B cell (primary cell): ENCODE measurements around the gene URB1. TPM values are rescaled to one million over a fixed set of nuclear protein-coding genes. Genes with fewer than 3 reads are reported as not detected.

Experiments used
- ATAC-seq: fragments of 200-7000 bp; cut with Tn5 transposase; one replicate; pipeline ENCODE4 v1.10.0; 2021; ENCODE audit warnings: low read depth, mild to moderate bottlenecking, moderate number of reproducible peaks, moderate library complexity
- CTCF ChIA-PET: fragments of 350-600 bp; sonication (Branson Sonifier 250); formaldehyde crosslinking; loops from one replicate; lab custom pipeline; 2021; ENCODE audit warnings: antibody characterized with exemption, inconsistent platforms; lab: Charles Lee
- POLR2A ChIA-PET: fragments of 350-600 bp; sonication (Branson Sonifier 250); formaldehyde crosslinking; loops from one replicate; lab custom pipeline; 2021; ENCODE audit warnings: antibody characterized with exemption; lab: Charles Lee
- DNase-seq: peaks from one replicate; pipeline ENCODE4 v3.0.0; 2013
- H2AFZ ChIP-seq: 2 replicates; pipeline ENCODE4 v1.6.1; 2012; ENCODE audit warnings: mild to moderate bottlenecking, low read depth, low read length; ENCODE audit not compliant: insufficient read depth, poor library complexity, severe bottlenecking
- H3K27ac ChIP-seq, 2 donors: 1 replicate in 1 of 2; 2 replicates in 1 of 2; pipeline ENCODE4 v1.5.1; 2012 to 2013; ENCODE audit warnings: low read length in 2 of 2, mild to moderate bottlenecking in 2 of 2, moderate library complexity in 1 of 2
- H3K27me3 ChIP-seq, 4 experiments: fragments of 200-600 bp in 1 of 4; sonication (generic) in 1 of 4; replicated peaks in 1 of 4; 1 replicate in 2 of 4; 2 replicates in 2 of 4; pipeline versions ENCODE4 v1.6.1 to v1.7.0; 2013 to 2016; ENCODE audit warnings: low read length in 3 of 4, mild to moderate bottlenecking in 2 of 4, mixed read lengths in 1 of 4, moderate library complexity in 1 of 4; ENCODE audit not compliant: insufficient read depth in 4 of 4, control insufficient read depth in 3 of 4; ENCODE audit errors: control extremely low read depth in 1 of 4
- H3K36me3 ChIP-seq, 2 experiments: replicated peaks in 1 of 2; 1 replicate in 1 of 2; 2 replicates in 1 of 2; pipeline versions ENCODE4 v1.6.1 to v1.7.1; 2013; ENCODE audit warnings: low read length in 1 of 2; ENCODE audit not compliant: insufficient read depth in 2 of 2, control insufficient read depth in 1 of 2; ENCODE audit errors: control extremely low read depth in 1 of 2, extremely low read depth in 1 of 2
- H3K4me1 ChIP-seq, 2 donors: fragments of 200-600 bp in 1 of 2; sonication (generic) in 1 of 2; 1 replicate in 1 of 2; 2 replicates in 1 of 2; pipeline versions ENCODE4 v1.5.1 to v1.6.1; 2013 to 2017; ENCODE audit warnings: low read length in 2 of 2; ENCODE audit not compliant: control insufficient read depth in 2 of 2, insufficient read depth in 2 of 2
- H3K4me2 ChIP-seq: replicated peaks from 2 replicates; pipeline ENCODE3; 2012; ENCODE audit warnings: mild to moderate bottlenecking, low read depth, low read length; ENCODE audit not compliant: poor library complexity, severe bottlenecking
- H3K4me3 ChIP-seq, 5 experiments: fragments of 200-600 bp in 1 of 5; sonication (generic) in 1 of 5; 1 replicate in 3 of 5; 2 replicates in 2 of 5; pipeline versions ENCODE4 v1.5.1 to v1.7.0; 2011 to 2016; ENCODE audit warnings: low read length in 4 of 5, mild to moderate bottlenecking in 4 of 5, low read depth in 2 of 5, control low read depth in 1 of 5, moderate library complexity in 1 of 5; ENCODE audit not compliant: insufficient read depth in 1 of 5; ENCODE audit errors: control extremely low read depth in 1 of 5, extremely low read depth in 1 of 5
- H3K79me2 ChIP-seq: fragments of 200-600 bp; sonication (generic); one replicate; pipeline ENCODE4 v1.6.0; 2016; ENCODE audit warnings: low read length; ENCODE audit not compliant: control insufficient read depth, insufficient read depth
- H3K9ac ChIP-seq: fragments of 200-600 bp; sonication (generic); 2 replicates; pipeline ENCODE4 v1.6.1; 2017; ENCODE audit warnings: mild to moderate bottlenecking, low read length, moderate library complexity
- H3K9me3 ChIP-seq, 3 donors: one replicate each; pipeline versions ENCODE4 v1.6.1 to v1.7.1; 2013; ENCODE audit warnings: low read length in 2 of 3; ENCODE audit not compliant: control insufficient read depth in 2 of 3, insufficient read depth in 1 of 3; ENCODE audit errors: control extremely low read depth in 1 of 3
- H4K20me1 ChIP-seq: 2 replicates; pipeline ENCODE4 v1.6.0; 2012; ENCODE audit warnings: mild to moderate bottlenecking, low read length; ENCODE audit not compliant: insufficient read depth, control insufficient read depth, poor library complexity, severe bottlenecking
- H3K27ac Mint-ChIP-seq: one replicate; pipeline ENCODE4 v1.8.0; 2021; ENCODE audit warnings: mixed read lengths
- H3K27me3 Mint-ChIP-seq: one replicate; pipeline ENCODE4 v1.8.0; 2021; ENCODE audit warnings: mixed read lengths
- H3K4me1 Mint-ChIP-seq: one replicate; pipeline ENCODE4 v1.8.0; 2021; ENCODE audit warnings: mixed read lengths
- H3K4me3 Mint-ChIP-seq: one replicate; pipeline ENCODE4 v1.8.0; 2021; ENCODE audit warnings: mixed read lengths
- H3K9me3 Mint-ChIP-seq: one replicate; pipeline ENCODE4 v1.8.0; 2022; ENCODE audit warnings: mixed read lengths; ENCODE audit not compliant: insufficient read depth
- EZH2 ChIP-seq: IDR thresholded peaks from 2 replicates; pipeline ENCODE4 v1.6.1; 2012; ENCODE audit warnings: borderline replicate concordance, low read depth, mild to moderate bottlenecking, moderate library complexity, low read length; ENCODE audit not compliant: insufficient read depth, poor library complexity, severe bottlenecking
- WGBS: methylation state at CpG from one replicate; pipeline ENCODE4 v1.1.5; 2013; ENCODE audit warnings: missing lambda C conversion rate; ENCODE audit not compliant: insufficient coverage; 5-methylcytosine and 5-hydroxymethylcytosine counted together
- intact Hi-C: fragments of 100-400 bp; cut with micrococcal nuclease; formaldehyde crosslinking; loops from one replicate; pipeline ENCODE4 v1.10.0; 2022
- polyA plus RNA-seq: library from polyadenylated mRNA; depleted of rRNA; stranded (reverse); fragments of >200 nt; gene quantifications from 2 replicates; pipeline ENCODE4 v1.2.3, GENCODE V29; 2012
- total RNA-seq, 2 donors: library from RNA; stranded (reverse); fragments of 120-200 nt in 1 of 2; gene quantifications; 1 replicate in 1 of 2; 2 replicates in 1 of 2; pipeline versions ENCODE4 v1.2.3 to v1.2.4, GENCODE V29; 2013 to 2022
- TF ChIP-seq, protein P1 (sequence below): fragments of 200-600 bp; IDR thresholded peaks from one replicate; pipeline ENCODE4 v1.8.0; 2022; ENCODE audit warnings: antibody characterized with exemption, mild to moderate bottlenecking

The URB1 gene
- total and polyA plus RNA-seq, 2 donors (not counting 1 experiment from before 2014, with no cell fraction given), result 4.7 to 15.2 TPM

- H3K9ac ChIP-seq, result no peak overlapping the region
- no peak overlapping the region for H3K4me2 ChIP-seq
- Mint-ChIP-seq H3K4me1 (no peaks in the 10 kb centered on the region), H3K27ac (no peak overlapping the region), H3K9me3 (no peaks in the 10 kb centered on the region), H3K27me3 (no peaks in the 10 kb centered on the region), H3K4me3 (no peak overlapping the region)
- H3K4me3 ChIP-seq, result no peak overlapping the region
- CTCF ChIA-PET, result no interaction called here
- DNase-seq (no peak), ATAC-seq (no peak)
- no peaks in the 10 kb centered on the region for H4K20me1 ChIP-seq
- no peaks in the 10 kb centered on the region for H3K79me2 ChIP-seq
- intact Hi-C loops, result no loop called here
- no peak overlapping the region for H2AFZ ChIP-seq
- no peaks in the 10 kb centered on the region for H3K27me3 ChIP-seq
- no peak for TF ChIP-seq EZH2
- POLR2A ChIA-PET, result no interaction called here
- H3K27ac ChIP-seq, result no peak overlapping the region
- WGBS, result 97% methylated on average over 6 of the region's 6 CpGs
- H3K36me3 ChIP-seq, result peaks cover 7 to 90% of the 10 kb centered on the region in 2 experiments
- H3K9me3 ChIP-seq, result no peaks in the 10 kb centered on the region
- H3K4me1 ChIP-seq, result no peaks in the 10 kb centered on the region
Observed at GRCh38 chr21:32320059-32320458, 72.8 kb downstream of the URB1 start.

DNA sequence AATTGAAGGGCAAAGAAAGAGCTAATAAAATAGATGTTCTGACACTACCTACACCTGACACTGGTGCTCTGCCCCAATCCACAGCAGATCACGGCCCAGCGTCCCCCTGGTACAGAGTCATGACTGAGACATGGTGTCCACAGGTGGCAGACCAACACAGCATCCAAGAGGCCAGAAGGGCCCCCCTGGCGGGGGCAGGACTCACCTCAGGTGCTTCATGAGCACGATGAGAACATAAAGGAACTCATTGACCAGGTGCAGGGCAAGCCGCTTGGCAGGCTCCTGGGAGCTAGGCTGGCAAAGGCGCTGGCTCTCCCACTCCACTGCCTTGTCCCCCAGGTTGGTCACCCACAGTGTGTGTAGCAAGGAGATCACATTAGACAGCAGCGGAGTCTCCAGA is 73.8 kb downstream of the URB1 start:
- no peaks in the 10 kb centered on the region for H3K9me3 ChIP-seq
- no peaks in the 10 kb centered on the region for H3K4me1 ChIP-seq
- H3K4me2 ChIP-seq, result no peak overlapping the region
- H3K27me3 ChIP-seq, result no peaks in the 10 kb centered on the region
- POLR2A ChIA-PET, result no interaction called here
- Mint-ChIP-seq H3K4me1 (no peaks in the 10 kb centered on the region), H3K9me3 (no peaks in the 10 kb centered on the region), H3K27ac (no peak overlapping the region), H3K27me3 (no peaks in the 10 kb centered on the region), H3K4me3 (no peak overlapping the region)
- no peak overlapping the region for H3K9ac ChIP-seq
- intact Hi-C loops, result no loop called here
- H3K79me2 ChIP-seq, result no peaks in the 10 kb centered on the region
- CTCF ChIA-PET, result no interaction called here
- H3K36me3 ChIP-seq, result peaks cover 2 to 86% of the 10 kb centered on the region in 2 experiments
- DNase-seq, result no peak
- no peak for TF ChIP-seq EZH2
- TF ChIP-seq, protein P1, sequence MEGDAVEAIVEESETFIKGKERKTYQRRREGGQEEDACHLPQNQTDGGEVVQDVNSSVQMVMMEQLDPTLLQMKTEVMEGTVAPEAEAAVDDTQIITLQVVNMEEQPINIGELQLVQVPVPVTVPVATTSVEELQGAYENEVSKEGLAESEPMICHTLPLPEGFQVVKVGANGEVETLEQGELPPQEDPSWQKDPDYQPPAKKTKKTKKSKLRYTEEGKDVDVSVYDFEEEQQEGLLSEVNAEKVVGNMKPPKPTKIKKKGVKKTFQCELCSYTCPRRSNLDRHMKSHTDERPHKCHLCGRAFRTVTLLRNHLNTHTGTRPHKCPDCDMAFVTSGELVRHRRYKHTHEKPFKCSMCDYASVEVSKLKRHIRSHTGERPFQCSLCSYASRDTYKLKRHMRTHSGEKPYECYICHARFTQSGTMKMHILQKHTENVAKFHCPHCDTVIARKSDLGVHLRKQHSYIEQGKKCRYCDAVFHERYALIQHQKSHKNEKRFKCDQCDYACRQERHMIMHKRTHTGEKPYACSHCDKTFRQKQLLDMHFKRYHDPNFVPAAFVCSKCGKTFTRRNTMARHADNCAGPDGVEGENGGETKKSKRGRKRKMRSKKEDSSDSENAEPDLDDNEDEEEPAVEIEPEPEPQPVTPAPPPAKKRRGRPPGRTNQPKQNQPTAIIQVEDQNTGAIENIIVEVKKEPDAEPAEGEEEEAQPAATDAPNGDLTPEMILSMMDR, result no peak
- H4K20me1 ChIP-seq, result no peaks in the 10 kb centered on the region
- WGBS, result 95% methylated on average over 6 of the region's 7 CpGs
- ATAC-seq, result no peak
- H3K27ac ChIP-seq, result no peak overlapping the region
- H3K4me3 ChIP-seq, result no peak overlapping the region
- no peak overlapping the region for H2AFZ ChIP-seq
